HG02938 (cell line): ENCODE results near the gene PIK3R1.

Experiments
- ATAC-seq: cut with Tn5 transposase; IDR thresholded peaks from one replicate; pipeline ENCODE4 v1.9.1; 2021; ENCODE audit warnings: mild to moderate bottlenecking, moderate library complexity; ENCODE audit not compliant: unreplicated experiment

The PIK3R1 gene

GRCh38 chr5:68250661-68251298 is 35.2 kb downstream of the PIK3R1 start:
- no peak for ATAC-seq

- no peak for ATAC-seq
These were observed 35.8 kb downstream of the PIK3R1 start for GRCh38 chr5:68251386-68251785.

GRCh38 chr5:68251804-68252522 is 36.4 kb downstream of the PIK3R1 start:
- ATAC-seq: no peak

- ATAC-seq: no peak
These were observed 37.4 kb downstream of the PIK3R1 start for GRCh38 chr5:68252673-68253623.

GRCh38 chr5:68253624-68254585 is 38.3 kb downstream of the PIK3R1 start:
- no peak for ATAC-seq

GRCh38 chr5:68254810-68255209 is 39.3 kb downstream of the PIK3R1 start:
- ATAC-seq: no peak

GRCh38 chr5:68255305-68256120 is 40.0 kb downstream of the PIK3R1 start:
- ATAC-seq: no peak

- ATAC-seq: no peak
These were observed 41.7 kb downstream of the PIK3R1 start for GRCh38 chr5:68257210-68257609.

- no peak for ATAC-seq
These were observed 43.0 kb downstream of the PIK3R1 start for GRCh38 chr5:68258531-68258930.

- no peak for ATAC-seq
These were observed 44.1 kb downstream of the PIK3R1 start for GRCh38 chr5:68259700-68260099.

- ATAC-seq: no peak
These were observed 44.9 kb downstream of the PIK3R1 start for GRCh38 chr5:68260467-68260866.

GRCh38 chr5:68261169-68261568 is 45.6 kb downstream of the PIK3R1 start:
- ATAC-seq: no peak

GRCh38 chr5:68261569-68262065 is 46.1 kb downstream of the PIK3R1 start:
- no peak for ATAC-seq

GRCh38 chr5:68264024-68264956 is 48.7 kb downstream of the PIK3R1 start:
- no peak for ATAC-seq

GRCh38 chr5:68265347-68265746 is 49.8 kb downstream of the PIK3R1 start:
- ATAC-seq: no peak

GRCh38 chr5:68265822-68266395 is 50.4 kb downstream of the PIK3R1 start:
- ATAC-seq: no peak

GRCh38 chr5:68266457-68266856 is 50.9 kb downstream of the PIK3R1 start:
- ATAC-seq: no peak

- ATAC-seq: no peak
These were observed 51.5 kb downstream of the PIK3R1 start for GRCh38 chr5:68267066-68267465.
